Gastroesophageal sphincter (tissue), 4 donors: ENCODE data around the gene GCDH. TPM values are rescaled to one million over a fixed set of nuclear protein-coding genes. Genes with fewer than 3 reads are reported as not detected.

Source experiments
- ATAC-seq: fragments of 150-250 bp; one replicate; pipeline ENCODE4 v1.9.1; 2016; ENCODE audit warnings: mild to moderate bottlenecking, moderate library complexity
- H3K27ac ChIP-seq, 4 donors: fragments of 200-600 bp; sonication (generic) in 3 of 4; 1 replicate in 3 of 4; 2 replicates in 1 of 4; pipeline ENCODE4 v1.5.1; 2016 to 2019
- H3K27me3 ChIP-seq: fragments of 200-600 bp; sonication (generic); one replicate; pipeline ENCODE4 v1.5.1; 2019
- H3K36me3 ChIP-seq, 2 donors: fragments of 200-600 bp; sonication (generic); one replicate each; pipeline ENCODE4 v1.5.1; 2019; ENCODE audit warnings: control low read depth in 1 of 2
- H3K4me1 ChIP-seq, 3 donors: fragments of 200-600 bp; sonication (generic); 1 replicate in 2 of 3; 2 replicates in 1 of 3; pipeline ENCODE4 v1.5.1; 2016 to 2019; ENCODE audit warnings: control low read depth in 2 of 3
- H3K4me3 ChIP-seq, 2 donors: fragments of 200-600 bp; sonication (generic); one replicate each; pipeline ENCODE4 v1.5.1; 2019; ENCODE audit warnings: mild to moderate bottlenecking in 1 of 2, moderate library complexity in 1 of 2
- H3K9me3 ChIP-seq, 3 donors: fragments of 200-600 bp; sonication (generic); one replicate each; pipeline ENCODE4 v1.5.1; 2017 to 2019; ENCODE audit warnings: control low read depth in 2 of 3
- CTCF ChIP-seq, 4 experiments: fragments of 200-600 bp in 2 of 4; fragments of 450-650 bp in 2 of 4; sonication (generic) in 1 of 4; IDR thresholded peaks; one replicate each; pipeline ENCODE4 v1.5.1; 2017 to 2019; ENCODE audit warnings: antibody characterized with exemption in 4 of 4, mild to moderate bottlenecking in 2 of 4, moderate library complexity in 2 of 4
- EP300 ChIP-seq: sonication (generic); formaldehyde crosslinking; IDR thresholded peaks from one replicate; pipeline ENCODE4 v1.6.1; 2017; ENCODE audit warnings: antibody characterized with exemption, mild to moderate bottlenecking
- POLR2A ChIP-seq, 2 donors: fragments of 450-650 bp; IDR thresholded peaks; one replicate each; pipeline ENCODE4 v1.6.1; 2017; ENCODE audit warnings: antibody characterized with exemption in 2 of 2, mild to moderate bottlenecking in 2 of 2, moderate library complexity in 1 of 2
- POLR2AphosphoS5 ChIP-seq: sonication (generic); formaldehyde crosslinking; IDR thresholded peaks from one replicate; pipeline ENCODE4 v1.6.1; 2017; ENCODE audit warnings: antibody characterized with exemption
- WGBS, 2 donors: methylation state at CpG; one replicate each; pipeline ENCODE4 v1.1.5; 2018; ENCODE audit warnings: low coverage in 1 of 2; 5-methylcytosine and 5-hydroxymethylcytosine counted together
- small RNA-seq, 4 donors: library from RNA; depleted of rRNA; stranded (forward); fragments of <200 nt; gene quantifications; one replicate each; pipeline ENCODE3, GENCODE V24; 2016
- total RNA-seq, 4 donors: library from RNA; depleted of rRNA; stranded (reverse); fragments of >200 nt; gene quantifications; one replicate each; pipeline ENCODE4 v1.1.0, GENCODE V29; 2016

GCDH gene
- total RNA-seq, 4 donors from 2014 or later = 46.7 to 87.6 (median 56.3) TPM

DNA sequence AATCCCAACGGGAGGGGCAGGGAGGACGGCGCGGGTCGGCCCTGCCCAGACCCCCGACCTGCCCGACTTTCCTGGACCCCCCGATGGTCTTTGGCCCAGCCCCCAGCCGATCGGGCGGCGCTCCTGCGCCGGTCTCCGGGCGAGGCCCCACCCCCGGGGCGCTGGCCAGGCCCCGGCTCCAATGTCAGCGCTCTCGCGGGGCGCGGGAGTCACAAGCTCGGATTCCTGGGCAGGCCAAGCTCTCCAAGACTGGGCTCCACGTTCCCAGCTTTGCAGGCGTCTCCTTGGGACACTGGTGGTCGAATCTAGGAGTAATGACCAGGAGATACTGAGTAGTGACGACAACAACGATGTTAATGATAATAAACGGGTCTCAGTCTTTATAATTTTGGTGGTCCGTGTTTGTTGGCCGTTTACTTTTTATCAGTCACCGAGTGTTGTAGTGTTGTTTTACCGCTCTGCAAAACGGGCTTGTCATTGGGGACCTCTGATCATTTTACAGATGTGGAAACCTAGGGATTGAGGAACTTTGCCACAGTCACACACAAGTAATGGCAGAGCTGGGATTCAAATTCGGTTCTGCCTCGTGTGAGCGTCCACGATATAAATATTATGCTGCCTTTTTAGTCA lies 55.2 kb downstream of the GCDH start:
- 0% methylated on average over 5 to 9 of the region's 40 CpGs for WGBS, 2 donors
- H3K9me3 ChIP-seq = no peaks in the 10 kb centered on the region
- ATAC-seq = peak; percentile 78
- H3K4me3 ChIP-seq = peak overlapping the region; percentile 96 to 99
- H3K27me3 ChIP-seq = no peaks in the 10 kb centered on the region
- peaks cover 0 to 70% (median 13%) of the 10 kb centered on the region in 3 donors for H3K4me1 ChIP-seq
- peak overlapping the region; percentile 92 to 97 (median 95) for H3K27ac ChIP-seq
- H3K36me3 ChIP-seq = peaks cover 0 to 75% of the 10 kb centered on the region in 2 donors
- TF ChIP-seq EP300 (no peak), CTCF (IDR thresholded peaks at IDR 0.05) (no peak), POLR2A (IDR thresholded peaks at IDR 0.05) (no peak), POLR2AphosphoS5 (no peak)

- TF ChIP-seq POLR2AphosphoS5 (no peak), EP300 (no peak), POLR2A (IDR thresholded peaks at IDR 0.05) (no peak), CTCF (IDR thresholded peaks at IDR 0.05) (no peak)
- H3K36me3 ChIP-seq = peaks cover 0 to 75% of the 10 kb centered on the region in 2 donors
- peak overlapping the region; percentile 96 to 99 for H3K4me3 ChIP-seq
- ATAC-seq = no peak
- WGBS, 2 donors = 51 to 62% methylated on average over 9 to 14 of the region's 14 CpGs
- peak overlapping the region in 3 of 4 donors; percentile 94 to 97 (median 96) for H3K27ac ChIP-seq
- H3K27me3 ChIP-seq = no peaks in the 10 kb centered on the region
- peaks cover 0 to 66% (median 13%) of the 10 kb centered on the region in 3 donors for H3K4me1 ChIP-seq
- H3K9me3 ChIP-seq = no peaks in the 10 kb centered on the region
Measured at GRCh38 chr19:12946731-12947496, 56.0 kb downstream of the GCDH start.

DNA sequence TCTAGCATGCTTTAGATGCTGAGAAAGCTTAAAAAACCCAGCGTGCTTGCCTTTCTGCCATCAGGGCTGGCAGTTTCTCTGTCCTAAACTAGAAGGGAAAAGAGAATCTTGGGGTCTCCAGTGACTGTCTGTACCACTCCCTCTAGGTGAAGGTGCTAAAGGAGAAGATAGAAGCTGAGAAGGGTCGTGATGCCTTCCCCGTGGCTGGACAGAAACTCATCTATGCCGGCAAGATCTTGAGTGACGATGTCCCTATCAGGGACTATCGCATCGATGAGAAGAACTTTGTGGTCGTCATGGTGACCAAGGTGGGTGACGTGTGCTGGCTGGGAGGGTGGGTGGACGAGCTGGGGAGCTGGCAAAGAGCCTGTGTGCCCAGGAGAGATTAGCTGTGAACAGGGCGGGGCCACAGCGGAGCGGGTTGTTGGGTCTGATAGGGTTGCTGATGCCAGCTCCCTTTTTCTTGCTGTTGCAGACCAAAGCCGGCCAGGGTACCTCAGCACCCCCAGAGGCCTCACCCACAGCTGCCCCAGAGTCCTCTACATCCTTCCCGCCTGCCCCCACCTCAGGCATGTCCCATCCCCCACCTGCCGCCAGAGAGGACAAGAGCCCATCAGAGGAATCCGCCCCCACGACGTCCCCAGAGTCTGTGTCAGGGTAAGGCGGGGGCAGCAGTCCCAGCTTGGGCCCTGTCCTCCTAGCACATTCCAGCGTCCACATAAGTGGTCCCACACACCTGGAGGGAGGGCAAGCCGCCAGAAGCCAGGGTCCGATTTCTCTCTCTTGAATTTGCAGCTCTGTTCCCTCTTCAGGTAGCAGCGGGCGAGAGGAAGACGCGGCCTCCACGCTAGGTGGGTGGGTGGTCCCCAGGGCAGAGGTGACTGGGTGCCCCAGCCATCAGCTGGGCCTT lies 57.0 kb downstream of the GCDH start:
- no peak for TF ChIP-seq POLR2A (IDR thresholded peaks at IDR 0.05)
- no peak for TF ChIP-seq POLR2AphosphoS5
- no peak for TF ChIP-seq CTCF (IDR thresholded peaks at IDR 0.05)
- no peak for TF ChIP-seq EP300
- H3K27me3 ChIP-seq = no peaks in the 10 kb centered on the region
- peaks cover 0 to 75% of the 10 kb centered on the region in 2 donors for H3K36me3 ChIP-seq
- H3K27ac ChIP-seq = no peak overlapping the region
- ATAC-seq = no peak
- H3K4me3 ChIP-seq = no peak overlapping the region
- H3K9me3 ChIP-seq = no peaks in the 10 kb centered on the region
- WGBS, 2 donors = 68 to 78% methylated on average over 12 to 13 of the region's 28 CpGs
- peaks cover 0 to 66% (median 13%) of the 10 kb centered on the region in 3 donors for H3K4me1 ChIP-seq

GRCh38 chr19:12948612-12949362 lies 57.8 kb downstream of the GCDH start:
- no peaks in the 10 kb centered on the region for H3K27me3 ChIP-seq
- WGBS, 2 donors = no CpG with 5 or more reads among the region's 30 CpGs
- H3K9me3 ChIP-seq = no peaks in the 10 kb centered on the region
- TF ChIP-seq CTCF (IDR thresholded peaks at IDR 0.05) (no peak), EP300 (no peak), POLR2A (IDR thresholded peaks at IDR 0.05) (no peak), POLR2AphosphoS5 (no peak)
- H3K4me1 ChIP-seq = peaks cover 0 to 66% (median 16%) of the 10 kb centered on the region in 3 donors
- no peak for ATAC-seq
- no peak overlapping the region for H3K27ac ChIP-seq
- H3K36me3 ChIP-seq = peaks cover 0 to 75% of the 10 kb centered on the region in 2 donors
- no peak overlapping the region for H3K4me3 ChIP-seq

Small RNAs within 50 kb of the gene (small RNA-seq; reads per million reads assigned to genes)
- gene MIR5695 (0 to 0.37 (median 0.17) reads per million in 4 donors), gene MIR6515 (0 to 0.99 (median 0.06) reads per million in 4 donors), gene MIR6794 (0 reads per million in 4 donors)

Other genes starting within 250 kb of the GCDH start
- 10 to 100 TPM; 61.3 to 98.1 (median 70.8) TPM for gene MAN2B1, start 224.4 kb upstream of the GCDH start, total RNA-seq
- gene WDR83, start 224.4 kb upstream of the GCDH start, total RNA-seq = 10 to 100 TPM in 3 of 4 donors, 1 to 10 TPM in 1; 8.8 to 19.8 (median 15.5) TPM
- gene DHPS, start 209.3 kb upstream of the GCDH start, total RNA-seq = 100 to 1,000 TPM in 1 of 4 donors, 10 to 100 TPM in 3; 77.3 to 122 (median 92.1) TPM
- gene GNG14, start 203.2 kb upstream of the GCDH start, total RNA-seq = not detected
- 1 to 10 TPM; 3.8 to 7.5 (median 4.1) TPM for gene FBXW9, start 194.5 kb upstream of the GCDH start, total RNA-seq
- gene TNPO2, start 167.2 kb upstream of the GCDH start, total RNA-seq = 10 to 100 TPM; 52.0 to 89.2 (median 76.1) TPM
- 100 to 1,000 TPM; 364 to 432 (median 398) TPM for gene TRIR, start 156.5 kb upstream of the GCDH start, total RNA-seq
- 10 to 100 TPM; 47.3 to 58.2 (median 55.8) TPM for gene GET3, start 153.7 kb upstream of the GCDH start, total RNA-seq
- gene BEST2, start 139.4 kb upstream of the GCDH start, total RNA-seq = not detected
- gene HOOK2, start 115.6 kb upstream of the GCDH start, total RNA-seq = 10 to 100 TPM; 13.5 to 24.1 (median 14.6) TPM
- gene JUNB, start 99.7 kb upstream of the GCDH start, total RNA-seq = 100 to 1,000 TPM in 3 of 4 donors, 10 to 100 TPM in 1; 99.3 to 614 (median 168) TPM
- 100 to 1,000 TPM; 178 to 303 (median 227) TPM for gene PRDX2, start 89.4 kb upstream of the GCDH start, total RNA-seq
- not detected for gene THSD8, start 89.1 kb upstream of the GCDH start, total RNA-seq
- 1 to 10 TPM; 2.0 to 9.4 (median 3.7) TPM for gene RNASEH2A, start 84.6 kb upstream of the GCDH start, total RNA-seq
- 1 to 10 TPM in 1 of 4 donors, not detected in 3; 1.1 TPM for gene RTBDN, start 56.6 kb upstream of the GCDH start, total RNA-seq
- gene MAST1, start 52.6 kb upstream of the GCDH start, total RNA-seq = 1 to 10 TPM in 1 of 4 donors, under 1 TPM in 1, not detected in 2; 0.15 to 1.5 TPM
- 10 to 100 TPM; 22.3 to 37.1 (median 32.9) TPM for gene DNASE2, start 9.7 kb upstream of the GCDH start, total RNA-seq
- not detected for gene KLF1, start 4.0 kb upstream of the GCDH start, total RNA-seq
- gene SYCE2, start 28.1 kb downstream of the GCDH start, total RNA-seq = under 1 TPM in 1 of 4 donors, not detected in 3; 0.62 TPM
- gene FARSA, start 42.6 kb downstream of the GCDH start, total RNA-seq = 10 to 100 TPM; 32.2 to 36.1 (median 33.2) TPM
- 100 to 1,000 TPM; 218 to 410 (median 280) TPM for gene CALR, start 47.4 kb downstream of the GCDH start, total RNA-seq
- 100 to 1,000 TPM; 133 to 219 (median 158) TPM for gene RAD23A, start 54.7 kb downstream of the GCDH start, total RNA-seq
- 10 to 100 TPM; 32.2 to 43.6 (median 36.9) TPM for gene GADD45GIP1, start 66.1 kb downstream of the GCDH start, total RNA-seq
- gene DAND5, start 78.4 kb downstream of the GCDH start, total RNA-seq = under 1 TPM in 1 of 4 donors, not detected in 3; 0.35 TPM
- 100 to 1,000 TPM in 1 of 4 donors, 10 to 100 TPM in 3; 44.7 to 145 (median 72.4) TPM for gene NFIX, start 104.3 kb downstream of the GCDH start, total RNA-seq
- gene LYL1, start 211.7 kb downstream of the GCDH start, total RNA-seq = 10 to 100 TPM in 2 of 4 donors, 1 to 10 TPM in 2; 9.9 to 11.8 (median 10.8) TPM
- gene TRMT1, start 225.6 kb downstream of the GCDH start, total RNA-seq = 10 to 100 TPM; 25.7 to 30.0 (median 28.7) TPM
- 10 to 100 TPM; 23.8 to 55.2 (median 26.2) TPM for gene NACC1, start 227.1 kb downstream of the GCDH start, total RNA-seq